UCSD-AML1 (cell line): ENCODE data around the gene MEG3.

ENCODE experiments used
- DNase-seq: peaks from one replicate; lab custom pipeline; 2025; ENCODE audit not compliant: unreplicated experiment; lab: John Stamatoyannopoulos, UW

Gene MEG3

GRCh38 chr14:100879194-100879593 is 53.3 kb downstream of the MEG3 start:
- no peak for DNase-seq

- DNase-seq: no peak
Observed at GRCh38 chr14:100879782-100880181, 53.9 kb downstream of the MEG3 start.

GRCh38 chr14:100880271-100881101 is 54.6 kb downstream of the MEG3 start:
- DNase-seq: no peak

- DNase-seq: no peak
Observed at GRCh38 chr14:100881211-100882025, 55.5 kb downstream of the MEG3 start.

GRCh38 chr14:100882026-100882967 is 56.4 kb downstream of the MEG3 start:
- no peak for DNase-seq

GRCh38 chr14:100882991-100883788 is 57.3 kb downstream of the MEG3 start:
- no peak for DNase-seq

- DNase-seq: no peak
Observed at GRCh38 chr14:100883789-100884101, 57.8 kb downstream of the MEG3 start.

- DNase-seq: no peak
Observed at GRCh38 chr14:100884456-100884855, 58.5 kb downstream of the MEG3 start.

GRCh38 chr14:100885196-100885595 is 59.3 kb downstream of the MEG3 start:
- no peak for DNase-seq

GRCh38 chr14:100885617-100886016 is 59.7 kb downstream of the MEG3 start:
- no peak for DNase-seq

- DNase-seq: no peak
Observed at GRCh38 chr14:100887728-100888335, 61.9 kb downstream of the MEG3 start.

GRCh38 chr14:100888789-100889315 is 62.9 kb downstream of the MEG3 start:
- no peak for DNase-seq

GRCh38 chr14:100889641-100890040 is 63.7 kb downstream of the MEG3 start:
- no peak for DNase-seq

- no peak for DNase-seq
Observed at GRCh38 chr14:100890061-100890850, 64.3 kb downstream of the MEG3 start.

GRCh38 chr14:100891051-100891450 is 65.1 kb downstream of the MEG3 start:
- DNase-seq: no peak

GRCh38 chr14:100891501-100892445 is 65.9 kb downstream of the MEG3 start:
- no peak for DNase-seq

GRCh38 chr14:100892496-100893227 is 66.7 kb downstream of the MEG3 start:
- DNase-seq: no peak
